Panc1 (cell line): ENCODE results near the gene HEMK1. TPM values are rescaled to one million over a fixed set of nuclear protein-coding genes. Genes with fewer than 3 reads are reported as not detected.

Experiments
- ATAC-seq: fragments of 200-7000 bp; cut with Tn5 transposase; 2 replicates; pipeline ENCODE4 v1.9.1; 2020; ENCODE audit warnings: mild to moderate bottlenecking, moderate library complexity
- BruUV-seq: library from RNA; stranded (reverse); fragments of 400-500 nt; replicated peaks from 2 replicates; lab custom pipeline; 2021; lab: Mats Ljungman, UMichigan
- CTCF ChIA-PET: fragments of 300-600 bp; sonication (Branson Sonifier 250); formaldehyde crosslinking; loops from one replicate; lab custom pipeline; 2022; ENCODE audit warnings: antibody characterized with exemption; lab: Charles Lee
- POLR2A ChIA-PET: fragments of 300-600 bp; sonication (Branson Sonifier 250); formaldehyde crosslinking; loops from one replicate; lab custom pipeline; 2022; ENCODE audit warnings: antibody characterized with exemption; lab: Charles Lee
- DNase-seq: peaks from one replicate; pipeline ENCODE4 v3.0.0-alpha.2; 2010; ENCODE audit warnings: low read depth, low spot score
- H3K27ac ChIP-seq: 2 replicates; pipeline ENCODE4 v1.5.1; 2011; ENCODE audit warnings: mild to moderate bottlenecking, low read length, inconsistent platforms
- H3K27me3 ChIP-seq: fragments of 200-500 bp; sonication (Bioruptor generic); 2 replicates; pipeline ENCODE4 v1.6.0; 2014; ENCODE audit warnings: low read length, inconsistent platforms; ENCODE audit not compliant: control insufficient read depth, insufficient read depth
- H3K36me3 ChIP-seq: fragments of 200-500 bp; sonication (Bioruptor generic); 2 replicates; pipeline ENCODE4 v1.5.1; 2014; ENCODE audit warnings: inconsistent platforms, mild to moderate bottlenecking, low read length, moderate library complexity; ENCODE audit not compliant: control insufficient read depth, insufficient read depth
- H3K4me1 ChIP-seq: 2 replicates; pipeline ENCODE4 v1.5.1; 2011; ENCODE audit warnings: inconsistent platforms, mild to moderate bottlenecking, low read length, moderate library complexity; ENCODE audit not compliant: control insufficient read depth, insufficient read depth
- H3K4me3 ChIP-seq, 2 experiments: 2 replicates each; pipeline ENCODE4 v1.5.1; 2011 to 2012; ENCODE audit warnings: low read depth in 2 of 2, low read length in 2 of 2, mild to moderate bottlenecking in 2 of 2, inconsistent platforms in 1 of 2, moderate library complexity in 1 of 2
- H3K9me3 ChIP-seq: fragments of 200-500 bp; sonication (Bioruptor generic); 2 replicates; pipeline ENCODE4 v1.5.1; 2014; ENCODE audit warnings: low read depth, mild to moderate bottlenecking, inconsistent platforms, low read length, moderate library complexity; ENCODE audit not compliant: control insufficient read depth, insufficient read depth
- POLR2AphosphoS5 ChIP-seq: IDR thresholded peaks from 2 replicates; pipeline ENCODE4 v1.6.1; 2012; ENCODE audit warnings: mild to moderate bottlenecking, low read depth, low read length, moderate library complexity
- SIN3A ChIP-seq: IDR thresholded peaks from 2 replicates; pipeline ENCODE4 v1.6.1; 2012; ENCODE audit warnings: low read depth, mild to moderate bottlenecking, low read length, moderate library complexity, borderline replicate concordance; ENCODE audit not compliant: insufficient read depth
- TCF7L2 ChIP-seq: IDR thresholded peaks from 2 replicates; pipeline ENCODE4 v1.6.1; 2011; ENCODE audit warnings: mild to moderate bottlenecking, low read depth, low read length, inconsistent platforms
- in situ Hi-C: cut with HindIII; loops from 2 replicates; pipeline ENCODE4 v1.10.0; 2016; ENCODE audit warnings: low sequenced_read_pairs, low pct_unique_long_range_greater_than_20kb
- intact Hi-C: fragments of 100-400 bp; cut with micrococcal nuclease; formaldehyde crosslinking; loops from one replicate; pipeline ENCODE4 v1.10.0; 2022; ENCODE audit not compliant: unreplicated experiment
- total RNA-seq: library from RNA; stranded (reverse); gene quantifications from one replicate; pipeline ENCODE4 v1.2.1, GENCODE V29; 2021; ENCODE audit not compliant: unreplicated experiment
- TF ChIP-seq, protein P1 (sequence below), 2 experiments: IDR thresholded peaks; 2 replicates each; pipeline ENCODE4 v1.6.1; 2011 to 2012; ENCODE audit warnings: low read depth in 2 of 2, control low read depth in 1 of 2, low read length in 1 of 2, mild to moderate bottlenecking in 1 of 2, moderate library complexity in 1 of 2; ENCODE audit not compliant: insufficient read depth in 1 of 2
- TF ChIP-seq, protein P2 (sequence below): fragments of 450-650 bp; IDR thresholded peaks from 2 replicates; pipeline ENCODE4 v1.5.1; 2017; ENCODE audit warnings: mild to moderate bottlenecking

HEMK1 gene
- total RNA-seq, 1 experiment from 2014 or later: 12.1 TPM

DNA sequence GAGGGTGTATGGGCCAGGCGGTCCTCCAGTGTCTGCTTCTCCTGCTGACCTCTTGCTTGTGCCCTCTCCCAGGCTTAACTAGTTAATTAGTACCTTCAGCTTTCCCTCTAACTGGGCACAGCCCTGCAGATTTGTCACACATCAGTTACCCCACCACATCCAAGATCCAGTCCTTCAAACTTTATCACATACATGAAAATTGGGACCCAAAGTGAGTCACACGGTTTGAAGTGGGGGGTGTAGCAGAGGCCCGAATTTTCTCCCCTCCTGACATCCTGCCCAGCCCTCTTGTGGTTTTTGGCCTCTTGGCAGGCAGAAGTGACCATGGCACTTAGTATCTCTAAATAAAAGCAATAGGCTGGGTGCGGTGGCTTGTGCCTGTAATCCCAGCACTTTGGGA lies 51.5 kb downstream of the HEMK1 start:
- H3K27ac ChIP-seq: no peak overlapping the region
- no TSS peak for BruUV-seq
- ATAC-seq: no peak
- no peaks in the 10 kb centered on the region for H3K9me3 ChIP-seq
- no peak overlapping the region for H3K4me3 ChIP-seq
- ChIA-PET CTCF (no interaction called here), POLR2A (no interaction called here)
- intact Hi-C loops (no loop called here), in situ Hi-C loops (no loop called here)
- DNase-seq: no peak
- no peaks in the 10 kb centered on the region for H3K36me3 ChIP-seq
- H3K4me1 ChIP-seq: no peaks in the 10 kb centered on the region; the same call in 1 of the 2 replicates
- H3K27me3 ChIP-seq: no peaks in the 10 kb centered on the region
- TF ChIP-seq, protein P1, sequence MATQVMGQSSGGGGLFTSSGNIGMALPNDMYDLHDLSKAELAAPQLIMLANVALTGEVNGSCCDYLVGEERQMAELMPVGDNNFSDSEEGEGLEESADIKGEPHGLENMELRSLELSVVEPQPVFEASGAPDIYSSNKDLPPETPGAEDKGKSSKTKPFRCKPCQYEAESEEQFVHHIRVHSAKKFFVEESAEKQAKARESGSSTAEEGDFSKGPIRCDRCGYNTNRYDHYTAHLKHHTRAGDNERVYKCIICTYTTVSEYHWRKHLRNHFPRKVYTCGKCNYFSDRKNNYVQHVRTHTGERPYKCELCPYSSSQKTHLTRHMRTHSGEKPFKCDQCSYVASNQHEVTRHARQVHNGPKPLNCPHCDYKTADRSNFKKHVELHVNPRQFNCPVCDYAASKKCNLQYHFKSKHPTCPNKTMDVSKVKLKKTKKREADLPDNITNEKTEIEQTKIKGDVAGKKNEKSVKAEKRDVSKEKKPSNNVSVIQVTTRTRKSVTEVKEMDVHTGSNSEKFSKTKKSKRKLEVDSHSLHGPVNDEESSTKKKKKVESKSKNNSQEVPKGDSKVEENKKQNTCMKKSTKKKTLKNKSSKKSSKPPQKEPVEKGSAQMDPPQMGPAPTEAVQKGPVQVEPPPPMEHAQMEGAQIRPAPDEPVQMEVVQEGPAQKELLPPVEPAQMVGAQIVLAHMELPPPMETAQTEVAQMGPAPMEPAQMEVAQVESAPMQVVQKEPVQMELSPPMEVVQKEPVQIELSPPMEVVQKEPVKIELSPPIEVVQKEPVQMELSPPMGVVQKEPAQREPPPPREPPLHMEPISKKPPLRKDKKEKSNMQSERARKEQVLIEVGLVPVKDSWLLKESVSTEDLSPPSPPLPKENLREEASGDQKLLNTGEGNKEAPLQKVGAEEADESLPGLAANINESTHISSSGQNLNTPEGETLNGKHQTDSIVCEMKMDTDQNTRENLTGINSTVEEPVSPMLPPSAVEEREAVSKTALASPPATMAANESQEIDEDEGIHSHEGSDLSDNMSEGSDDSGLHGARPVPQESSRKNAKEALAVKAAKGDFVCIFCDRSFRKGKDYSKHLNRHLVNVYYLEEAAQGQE (IDR thresholded peaks at IDR 0.05; ENCODE audit: insufficient read depth in 1 of 2, low read depth in 2 of 2, low read length in 1 of 2): no peak
- no peak for TF ChIP-seq POLR2AphosphoS5
- no peak for TF ChIP-seq SIN3A
- no peak for TF ChIP-seq TCF7L2

DNA sequence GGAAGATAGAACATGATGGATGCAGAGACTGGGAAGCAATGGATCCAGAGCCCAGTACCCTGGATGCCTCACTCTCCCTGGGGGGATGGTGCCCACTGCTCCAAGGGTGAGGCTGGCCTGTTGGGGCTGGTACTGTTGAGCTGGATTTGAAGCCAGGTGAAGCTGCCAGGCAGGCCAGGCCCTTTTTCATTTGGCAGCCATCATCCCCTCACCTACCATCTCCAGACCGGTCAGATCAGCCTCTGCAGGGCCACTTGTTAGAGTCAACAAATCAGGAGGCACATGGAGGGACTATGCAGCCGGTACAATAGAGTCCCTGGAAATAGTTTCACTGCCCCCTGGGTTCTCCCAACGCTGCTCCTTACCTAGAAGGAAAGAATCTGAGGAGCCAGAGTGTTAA lies 53.6 kb downstream of the HEMK1 start:
- DNase-seq (no peak), ATAC-seq (no peak)
- H3K4me1 ChIP-seq: no peaks in the 10 kb centered on the region; the same call in 1 of the 2 replicates
- TF ChIP-seq, protein P1 (IDR thresholded peaks at IDR 0.05; ENCODE audit: insufficient read depth in 1 of 2, low read depth in 2 of 2, low read length in 1 of 2): no peak
- TF ChIP-seq SIN3A: no peak
- no peak for TF ChIP-seq TCF7L2
- TF ChIP-seq, protein P2, sequence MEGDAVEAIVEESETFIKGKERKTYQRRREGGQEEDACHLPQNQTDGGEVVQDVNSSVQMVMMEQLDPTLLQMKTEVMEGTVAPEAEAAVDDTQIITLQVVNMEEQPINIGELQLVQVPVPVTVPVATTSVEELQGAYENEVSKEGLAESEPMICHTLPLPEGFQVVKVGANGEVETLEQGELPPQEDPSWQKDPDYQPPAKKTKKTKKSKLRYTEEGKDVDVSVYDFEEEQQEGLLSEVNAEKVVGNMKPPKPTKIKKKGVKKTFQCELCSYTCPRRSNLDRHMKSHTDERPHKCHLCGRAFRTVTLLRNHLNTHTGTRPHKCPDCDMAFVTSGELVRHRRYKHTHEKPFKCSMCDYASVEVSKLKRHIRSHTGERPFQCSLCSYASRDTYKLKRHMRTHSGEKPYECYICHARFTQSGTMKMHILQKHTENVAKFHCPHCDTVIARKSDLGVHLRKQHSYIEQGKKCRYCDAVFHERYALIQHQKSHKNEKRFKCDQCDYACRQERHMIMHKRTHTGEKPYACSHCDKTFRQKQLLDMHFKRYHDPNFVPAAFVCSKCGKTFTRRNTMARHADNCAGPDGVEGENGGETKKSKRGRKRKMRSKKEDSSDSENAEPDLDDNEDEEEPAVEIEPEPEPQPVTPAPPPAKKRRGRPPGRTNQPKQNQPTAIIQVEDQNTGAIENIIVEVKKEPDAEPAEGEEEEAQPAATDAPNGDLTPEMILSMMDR: no peak
- no peak for TF ChIP-seq POLR2AphosphoS5
- no TSS peak for BruUV-seq
- no peak overlapping the region for H3K27ac ChIP-seq
- ChIA-PET CTCF (no interaction called here), POLR2A (no interaction called here)
- intact Hi-C loops (no loop called here), in situ Hi-C loops (no loop called here)
- H3K4me3 ChIP-seq: no peak overlapping the region
- H3K27me3 ChIP-seq: no peaks in the 10 kb centered on the region
- H3K9me3 ChIP-seq: no peaks in the 10 kb centered on the region
- no peaks in the 10 kb centered on the region for H3K36me3 ChIP-seq
